Daoy (cell line): Measurements from ENCODE around the gene PTPRT. TPM values are rescaled to one million over a fixed set of nuclear protein-coding genes. Genes with fewer than 3 reads are reported as not detected.
"Not testable (repeated sequence)": the region's sequence is repeated elsewhere in the genome, so short reads cannot be mapped to it uniquely, and the experiment has no call there.

ENCODE experiments used
- DNase-seq: peaks from one replicate; pipeline ENCODE4 v3.0.0-alpha.2; 2015; ENCODE audit warnings: low read depth
- total RNA-seq: library from RNA; depleted of rRNA; stranded (reverse); fragments of >200 nt; shearing (Covaris generic); gene quantifications from 2 replicates; pipeline ENCODE4 v1.2.3, GENCODE V29; 2014

PTPRT gene
- total RNA-seq, 1 experiment from 2014 or later = not detected

DNA sequence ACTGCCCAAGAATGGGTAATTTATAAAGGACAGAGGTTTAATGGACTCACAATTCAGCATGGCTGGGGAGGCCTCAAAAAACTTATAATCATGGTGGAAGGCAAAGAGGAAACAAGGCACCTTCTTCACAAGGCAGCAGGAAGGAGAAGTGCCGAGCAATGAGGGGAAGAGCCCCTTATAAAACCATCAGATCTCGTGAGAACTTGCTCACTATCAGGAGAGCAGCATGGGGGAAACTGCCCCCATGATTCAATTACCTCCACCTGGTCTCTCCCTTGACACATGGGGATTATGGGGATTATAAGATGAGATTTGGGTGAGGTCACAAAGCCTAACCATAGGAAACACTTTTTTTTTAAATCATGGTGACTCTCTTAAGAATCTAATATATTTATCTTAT, 278.9 kb downstream of the PTPRT start:
- DNase-seq = not testable (repeated sequence)

DNA sequence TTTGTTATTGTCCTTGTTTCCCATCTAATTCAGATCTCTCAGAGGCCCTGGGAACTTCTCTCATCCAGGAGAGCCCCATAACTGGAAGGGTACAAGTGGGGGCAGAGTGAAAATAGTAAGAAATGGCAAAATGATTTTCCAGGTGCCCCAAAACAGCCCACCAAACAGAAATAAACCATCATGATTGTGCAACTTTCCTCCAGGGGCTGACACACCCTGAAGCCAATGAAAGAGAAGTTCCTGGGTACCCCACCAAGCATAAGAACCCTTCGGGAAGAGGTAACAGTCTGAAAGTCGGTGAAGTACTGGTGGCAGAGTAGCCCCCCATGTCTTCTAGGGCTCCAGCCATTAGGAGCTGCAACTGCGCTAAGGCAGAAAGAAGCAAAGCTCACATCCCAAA, 282.0 kb downstream of the PTPRT start:
- no peak for DNase-seq

DNA sequence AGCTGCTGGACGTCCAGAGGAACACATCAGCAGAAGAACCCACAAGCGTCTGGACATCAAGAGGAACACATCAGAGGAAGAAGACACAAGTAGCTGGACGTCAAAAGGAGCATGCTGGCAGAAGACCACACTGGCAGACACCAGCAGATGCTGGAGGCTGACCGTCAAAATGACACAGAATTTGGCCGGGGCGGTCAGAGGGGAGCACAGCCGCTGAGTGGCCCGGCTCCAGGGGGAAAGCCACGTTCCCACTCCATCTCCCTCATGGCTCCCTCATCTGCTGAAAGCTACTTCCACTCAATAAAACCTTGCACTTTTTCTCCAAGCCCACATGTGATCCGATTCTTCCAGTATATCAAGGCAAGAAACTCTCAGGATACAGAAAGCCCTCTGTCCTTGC, 283.6 kb downstream of the PTPRT start:
- DNase-seq = no peak

DNA sequence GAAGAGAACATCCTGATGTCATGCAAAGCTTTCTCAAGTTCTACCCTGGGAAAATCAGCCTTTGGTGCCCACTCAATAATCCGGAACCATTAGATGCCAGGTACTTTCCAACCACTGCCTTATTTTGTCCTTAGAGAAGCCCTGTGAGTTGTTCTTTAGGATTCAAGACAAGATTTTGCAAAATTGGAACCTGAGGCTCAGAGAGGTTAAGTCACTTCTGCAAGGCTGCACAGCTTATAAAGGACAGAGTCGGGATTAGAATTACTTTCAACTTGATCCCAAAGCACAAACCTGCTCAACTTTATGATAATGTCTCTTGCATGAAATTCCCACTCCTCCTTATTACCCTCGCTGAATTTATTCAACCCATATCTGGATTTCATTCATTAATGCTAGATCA, 287.2 kb downstream of the PTPRT start:
- no peak for DNase-seq

DNA sequence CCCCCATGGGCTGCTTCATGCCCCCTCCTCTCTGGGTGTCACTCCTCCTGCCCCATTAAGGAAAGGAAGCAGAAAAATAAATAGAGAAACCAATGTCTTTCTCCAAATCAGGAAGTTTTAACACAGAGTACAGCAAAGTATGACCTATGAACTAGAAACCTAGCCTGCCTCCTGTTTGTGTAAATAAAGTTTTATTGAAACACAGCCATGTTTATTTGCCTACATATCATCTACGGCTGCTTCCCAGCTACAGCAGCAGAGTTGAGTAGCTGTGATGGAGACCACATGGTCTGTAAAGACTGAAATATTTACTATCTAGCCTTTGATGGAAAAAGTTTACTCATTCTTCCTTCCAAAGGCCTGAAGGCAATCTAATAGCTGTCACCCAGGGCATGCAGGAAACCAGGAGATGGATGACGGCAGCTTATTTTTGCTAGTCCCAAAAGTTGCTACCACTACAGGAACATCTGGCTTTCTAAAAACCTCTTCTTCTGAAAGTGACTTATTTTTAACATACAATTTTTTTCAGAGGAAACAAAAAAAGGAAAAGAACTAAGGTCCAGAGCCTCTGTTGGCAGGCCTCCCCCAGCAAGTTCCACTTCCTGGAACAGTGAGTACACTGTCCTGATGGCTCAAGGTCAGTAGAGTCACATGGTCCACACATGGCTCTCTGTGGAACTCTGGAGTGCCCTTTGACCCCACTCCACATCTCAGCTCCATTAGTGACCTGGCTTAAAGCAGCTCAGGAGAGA, 287.8 kb downstream of the PTPRT start:
- DNase-seq = no peak

DNA sequence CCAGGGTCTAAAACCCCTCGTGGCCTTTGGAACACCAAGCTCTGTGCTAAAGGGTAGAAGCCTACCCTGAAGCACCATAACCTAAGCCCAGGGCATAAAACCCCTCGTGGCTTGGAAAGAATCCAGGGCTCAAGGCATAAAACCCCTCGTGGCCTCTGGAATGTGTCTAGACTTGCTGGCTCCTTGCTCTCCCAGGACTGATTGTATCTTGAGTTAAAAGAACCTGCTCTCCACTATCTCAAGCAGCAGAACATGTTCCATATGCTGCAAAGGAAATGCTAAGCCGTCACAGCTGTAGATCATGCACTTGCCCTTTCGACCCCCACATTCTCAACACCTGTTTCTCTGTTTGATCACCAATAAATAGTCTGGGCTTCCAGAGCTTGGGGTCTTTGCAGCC, 288.9 kb downstream of the PTPRT start:
- not testable (repeated sequence) for DNase-seq

DNA sequence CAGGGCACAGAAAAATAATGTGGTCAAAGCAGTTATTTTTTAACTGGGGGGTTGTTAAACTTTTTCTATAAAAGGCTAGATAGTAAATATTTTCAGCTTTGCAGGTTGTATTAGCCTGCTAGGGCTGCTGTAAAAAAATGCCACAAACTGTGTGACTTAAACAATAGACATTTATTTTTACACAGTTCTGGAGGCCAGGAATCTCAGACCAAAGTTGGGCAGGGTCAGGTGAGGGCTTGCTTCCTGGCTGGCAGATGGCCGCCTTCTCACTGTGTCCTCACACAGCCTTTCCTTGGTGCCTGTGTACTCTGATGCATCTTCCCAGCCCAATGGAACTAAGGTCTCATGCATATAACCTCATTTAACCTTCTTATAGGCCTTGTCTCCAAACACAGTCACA, 294.7 kb downstream of the PTPRT start:
- no peak for DNase-seq

DNA sequence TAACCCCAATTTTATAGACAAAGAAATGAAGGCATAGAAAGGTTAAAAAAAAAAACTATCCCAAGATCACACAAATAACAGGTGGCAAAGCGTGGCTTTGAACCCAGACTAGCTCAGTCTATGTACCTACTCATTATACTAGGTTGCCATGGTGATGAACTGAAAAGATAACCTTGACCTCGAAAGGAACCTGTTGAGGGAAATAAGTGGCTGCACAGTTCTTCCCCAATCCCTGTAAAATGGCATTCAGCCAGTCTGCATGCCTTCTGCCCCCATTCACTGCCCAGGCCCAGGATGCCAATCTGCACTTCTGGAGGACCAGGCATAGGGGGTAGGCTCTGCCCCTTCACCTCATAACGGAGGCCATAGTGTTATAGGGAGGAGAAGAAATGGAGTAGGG, 295.2 kb downstream of the PTPRT start:
- DNase-seq = no peak

DNA sequence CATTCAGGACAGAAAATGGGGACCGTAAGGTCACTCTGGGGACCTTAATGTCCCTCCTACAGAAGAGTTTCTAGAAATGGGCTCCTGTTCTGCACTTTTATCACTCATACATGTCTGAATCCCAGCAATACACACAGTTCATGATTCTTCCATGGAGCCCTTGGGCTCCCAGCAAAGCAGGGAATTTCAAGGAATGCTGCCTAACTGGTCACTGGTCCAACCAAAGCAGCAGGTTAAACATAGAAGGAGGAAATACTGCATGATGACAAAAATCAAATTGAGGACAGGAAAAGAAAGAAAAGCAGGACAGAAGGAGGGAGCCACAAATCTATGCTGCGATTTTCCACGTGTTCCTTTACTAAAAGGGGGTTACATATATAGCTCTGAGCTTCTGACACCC, 300.2 kb downstream of the PTPRT start:
- no peak for DNase-seq

DNA sequence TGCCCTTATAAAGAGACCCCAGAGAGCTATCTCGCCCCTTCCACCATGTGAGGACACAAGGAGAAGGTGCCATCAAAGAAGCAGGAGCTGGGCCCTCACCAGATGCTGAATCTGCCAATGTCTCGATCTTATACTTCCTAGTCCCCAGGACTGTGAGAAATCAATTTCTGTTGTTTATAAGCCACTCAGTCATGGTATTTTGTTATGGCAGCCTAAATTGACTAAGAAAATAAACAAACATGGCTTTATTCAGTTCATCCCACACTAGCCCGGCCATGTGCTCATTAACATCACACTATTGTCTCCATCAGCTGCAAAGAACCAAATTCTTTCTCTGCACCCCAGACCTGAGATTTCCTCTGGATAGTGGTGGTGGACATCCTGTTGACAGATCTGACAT, 302.4 kb downstream of the PTPRT start:
- DNase-seq = no peak

DNA sequence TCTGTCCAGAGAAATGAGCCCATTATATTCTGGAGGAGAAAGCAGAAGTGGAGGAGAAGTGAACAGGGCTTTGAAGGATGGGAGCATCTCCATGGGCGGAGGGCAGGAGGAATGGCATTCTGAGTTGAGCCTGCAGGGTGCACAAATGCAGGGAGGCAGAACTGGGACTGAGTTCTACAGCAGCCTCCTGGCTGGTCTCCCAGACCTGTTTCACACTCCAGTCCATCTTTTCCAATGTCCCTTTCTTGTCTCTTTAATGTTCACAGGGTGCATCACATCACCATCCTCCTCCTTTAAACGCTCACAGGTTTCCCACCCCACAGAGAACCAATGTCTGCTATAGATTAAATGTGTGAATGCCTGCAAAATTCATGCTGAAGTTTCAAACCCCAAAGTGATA, 302.9 kb downstream of the PTPRT start:
- DNase-seq = no peak

DNA sequence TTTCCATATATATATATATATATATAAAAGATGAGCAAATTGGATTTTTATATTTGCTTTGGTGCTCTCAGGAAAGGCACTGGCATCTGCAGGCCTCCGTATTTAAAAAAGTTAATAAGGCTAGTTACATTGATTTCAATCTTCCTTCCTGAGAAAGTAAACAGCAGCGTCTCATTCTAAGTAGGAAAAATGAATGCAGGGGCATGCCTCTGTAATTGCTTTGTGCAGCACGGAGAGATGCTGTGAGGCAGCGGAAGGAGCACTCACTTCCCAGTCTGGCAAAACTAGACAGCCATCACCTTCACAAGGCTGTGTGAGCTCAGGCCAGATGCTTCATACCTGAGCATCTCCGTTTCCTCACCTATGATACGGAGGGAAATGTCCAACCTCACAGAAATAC, 303.7 kb downstream of the PTPRT start:
- no peak for DNase-seq

DNA sequence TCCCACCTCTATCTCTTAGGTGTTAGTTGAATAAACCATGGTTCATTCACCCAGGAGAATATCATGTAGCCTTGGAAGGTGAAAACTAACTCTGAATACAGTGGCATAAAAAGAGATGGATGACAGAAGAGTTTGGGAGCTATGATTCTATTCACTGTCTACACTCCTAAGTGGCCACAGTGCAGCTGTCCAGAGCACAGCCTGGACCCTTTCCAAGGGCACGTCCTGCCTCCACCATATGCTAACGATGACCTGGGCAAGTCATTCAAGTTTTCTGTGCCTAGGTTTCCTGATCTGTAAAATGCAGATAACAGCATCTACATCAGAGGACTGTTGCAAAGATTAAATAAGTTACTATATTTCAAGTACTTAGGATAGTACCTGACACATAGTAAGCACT, 314.1 kb downstream of the PTPRT start:
- no peak for DNase-seq

DNA sequence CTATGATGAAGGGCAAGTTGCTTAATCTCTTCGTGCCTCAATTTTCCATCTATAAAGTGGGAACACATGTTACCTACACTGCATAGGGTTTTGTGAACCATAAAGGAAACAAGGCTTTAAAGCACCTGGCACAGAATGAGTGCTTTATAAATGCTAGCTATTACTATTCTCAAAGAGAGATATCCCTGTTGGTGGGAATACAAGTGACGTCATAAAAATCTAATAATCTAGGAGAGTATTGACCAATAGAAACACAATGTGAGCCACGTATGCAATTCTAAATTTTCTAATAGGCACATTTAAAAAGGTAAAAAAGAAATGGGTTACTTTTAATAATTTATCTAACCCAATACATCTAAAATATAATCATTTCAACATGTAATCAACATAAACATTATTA, 316.4 kb downstream of the PTPRT start:
- DNase-seq = no peak

DNA sequence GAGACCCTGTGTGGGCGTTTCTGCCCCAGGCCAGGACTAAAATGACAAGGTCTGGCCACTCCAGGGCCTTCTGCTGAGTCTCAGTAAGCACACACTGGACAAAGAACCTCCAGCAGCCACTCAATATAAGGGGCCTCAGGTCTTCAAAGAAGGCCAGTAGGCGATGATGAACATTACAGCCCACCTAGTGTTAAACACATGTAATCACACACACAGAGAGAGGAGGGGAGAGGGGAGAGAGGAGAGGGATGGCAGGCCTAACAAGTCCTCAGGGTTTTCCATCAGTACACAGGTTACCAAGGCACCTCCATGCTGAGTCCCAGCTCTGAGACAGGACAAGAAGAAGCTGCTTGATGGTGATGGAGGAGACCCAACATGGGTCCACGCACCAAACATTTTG, 325.6 kb downstream of the PTPRT start:
- DNase-seq = no peak

DNA sequence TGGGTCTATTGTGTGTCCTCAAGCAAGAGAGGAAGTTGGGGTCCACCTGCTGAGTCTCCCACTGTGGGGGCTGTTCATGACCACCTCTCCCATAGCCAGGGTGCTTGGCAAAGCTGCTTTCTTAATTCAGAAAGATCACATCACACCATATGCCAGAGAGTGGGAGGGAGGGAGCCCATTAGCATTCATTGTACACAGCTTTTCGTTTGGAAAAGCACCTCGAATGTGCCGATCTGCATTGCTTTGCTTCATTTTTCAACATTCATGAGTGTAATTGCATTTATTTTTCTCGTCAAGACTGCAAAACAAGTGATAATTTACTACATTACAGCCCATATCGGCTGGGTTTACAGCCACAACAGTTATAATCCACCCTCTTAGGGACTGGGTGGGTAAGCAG, 327.3 kb downstream of the PTPRT start:
- DNase-seq = no peak

DNA sequence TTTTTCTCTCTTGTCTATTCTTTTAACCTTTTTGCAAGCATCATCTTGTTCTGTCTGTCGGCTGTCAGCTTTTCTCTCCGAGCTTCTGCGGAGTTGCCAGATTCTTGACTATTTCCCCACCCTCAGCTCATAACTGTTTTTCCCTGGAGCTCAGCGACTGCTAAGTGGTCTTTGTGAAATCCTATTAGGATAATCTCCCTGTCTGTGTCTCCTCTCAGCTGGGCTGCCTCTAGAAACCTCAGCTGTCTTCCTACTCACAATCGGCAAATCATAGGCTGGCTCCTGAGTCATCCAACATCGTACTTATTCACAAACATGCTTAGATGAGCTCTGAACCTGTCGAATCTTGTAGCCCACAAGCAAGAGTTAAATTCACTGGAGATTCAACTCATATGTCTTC, 332.3 kb downstream of the PTPRT start:
- DNase-seq = no peak

DNA sequence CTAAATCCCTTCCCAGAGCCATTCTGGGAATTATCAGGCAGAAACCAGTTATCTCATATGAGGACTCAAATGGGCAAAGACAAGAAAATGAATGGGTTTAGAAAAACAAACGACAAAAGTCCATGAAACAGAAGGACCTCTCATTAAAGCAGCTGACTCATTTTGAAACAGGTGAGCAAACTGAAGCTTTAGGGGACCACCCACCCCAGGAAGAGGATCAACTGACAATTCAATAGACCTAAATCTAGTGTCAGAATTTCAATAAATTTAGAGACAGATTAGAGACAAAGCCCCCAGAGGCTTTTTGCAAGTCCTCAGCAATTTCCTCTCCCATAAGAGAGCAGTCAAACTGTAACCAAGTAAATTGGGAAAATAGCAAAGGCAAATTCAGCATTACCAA, 333.8 kb downstream of the PTPRT start:
- no peak for DNase-seq

DNA sequence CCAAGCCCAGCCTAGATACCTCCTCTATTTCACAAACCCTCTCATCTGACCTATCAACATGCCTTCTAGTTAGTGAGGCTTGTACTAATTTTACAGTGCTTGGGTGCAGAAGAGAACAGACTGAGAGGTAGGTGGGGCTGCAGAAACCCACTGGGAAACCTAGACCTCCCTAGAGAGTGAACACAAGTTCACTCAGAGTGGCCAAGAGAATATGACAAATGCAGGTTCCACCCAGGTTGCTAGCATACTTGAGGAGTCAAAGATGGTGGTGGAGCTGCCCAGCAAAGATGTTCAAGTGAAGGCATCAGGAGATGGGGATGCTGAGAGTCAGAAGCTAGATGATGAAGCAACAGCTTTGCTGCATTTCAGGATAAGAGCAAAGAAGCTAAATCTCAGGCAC, 337.0 kb downstream of the PTPRT start:
- no peak for DNase-seq

DNA sequence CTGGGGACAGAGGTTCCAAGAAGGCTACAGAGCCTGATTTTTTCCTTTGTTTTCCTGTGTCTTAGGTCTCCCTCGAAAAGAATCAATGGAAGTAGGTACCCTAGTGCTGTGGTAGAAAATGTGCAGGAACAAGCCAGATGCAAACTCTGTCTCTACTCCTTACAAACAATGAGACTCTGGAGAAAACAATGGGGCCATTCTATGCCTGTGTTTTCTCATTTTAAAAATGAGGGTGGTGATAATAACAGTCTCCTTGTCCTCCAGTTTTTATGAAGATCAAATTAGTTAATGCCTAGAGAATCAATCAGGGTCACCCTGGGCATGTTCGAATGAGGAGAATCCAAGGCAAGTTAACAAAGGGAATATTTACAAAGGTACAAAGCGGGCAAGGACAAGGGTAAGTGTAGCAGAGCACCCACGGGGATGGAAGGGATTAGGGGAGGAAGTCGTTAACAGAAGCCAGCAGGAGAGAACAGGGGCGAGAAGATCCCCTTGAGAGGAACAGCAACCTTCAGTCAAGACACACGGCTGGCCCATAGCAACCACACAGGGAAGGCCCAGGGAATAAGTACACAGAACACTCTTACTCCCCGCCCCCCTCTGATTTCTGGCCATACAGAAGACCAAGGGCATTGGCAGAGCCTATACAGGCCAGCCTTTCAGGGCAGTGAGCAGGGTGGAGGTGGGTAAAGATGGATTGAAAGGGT, 342.8 kb downstream of the PTPRT start:
- DNase-seq = no peak

DNA sequence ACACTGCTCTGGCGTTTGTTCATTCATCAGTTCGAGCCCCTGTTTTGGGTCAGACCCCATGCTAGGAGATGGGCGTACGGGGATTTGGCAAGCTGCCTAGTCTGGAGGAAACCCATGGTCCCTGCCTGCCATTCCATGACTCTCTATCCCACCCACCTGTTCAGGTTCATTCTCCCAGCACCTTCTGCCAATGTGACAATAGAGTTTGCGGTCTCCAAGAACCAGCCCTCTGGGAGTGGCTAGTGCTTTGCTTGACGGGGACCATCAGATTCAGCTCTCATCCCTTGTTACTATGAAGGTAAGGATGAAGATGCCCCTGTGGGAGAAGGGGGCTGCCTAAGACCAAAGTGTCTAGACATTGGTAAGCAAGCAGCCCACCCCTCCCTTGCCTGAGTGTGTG, 345.0 kb downstream of the PTPRT start:
- DNase-seq = no peak

DNA sequence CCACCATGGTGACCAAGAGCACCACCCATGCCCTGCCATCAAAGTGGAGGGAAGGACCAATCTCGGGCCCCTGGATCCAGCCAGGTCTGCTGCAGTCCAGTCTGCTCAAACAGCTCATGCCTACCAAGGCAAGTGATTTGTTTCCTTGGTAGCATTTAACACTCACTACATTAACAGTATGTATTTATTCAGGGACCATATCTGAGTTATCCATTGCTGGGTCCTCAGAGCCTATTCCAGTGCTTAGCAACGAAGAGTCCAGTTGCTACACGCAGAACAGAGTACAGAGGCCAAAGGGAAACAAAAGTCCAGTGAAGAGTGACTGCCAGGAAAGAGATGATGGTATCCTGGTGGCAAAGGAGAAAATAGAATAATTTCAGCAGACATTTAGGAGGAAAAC, 352.2 kb downstream of the PTPRT start:
- no peak for DNase-seq

DNA sequence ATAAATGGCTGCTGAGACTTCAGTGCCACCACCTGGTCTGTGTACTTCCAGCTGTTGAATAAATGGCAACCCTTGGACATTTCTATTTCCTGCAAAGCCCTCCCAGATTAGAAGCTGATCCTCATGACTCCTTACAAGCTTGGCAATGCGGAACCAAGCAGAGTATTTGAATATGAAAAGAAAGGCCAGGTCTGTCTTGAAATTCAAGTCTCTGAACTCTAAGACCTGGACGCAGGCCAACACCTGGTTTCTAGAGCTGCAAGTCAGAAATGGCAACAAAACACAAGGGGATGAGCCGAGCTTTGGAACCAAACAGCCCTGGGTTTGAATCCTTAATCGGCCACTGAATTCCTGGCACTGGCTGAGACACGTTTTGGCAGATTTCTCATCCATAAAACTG, 353.4 kb downstream of the PTPRT start:
- no peak for DNase-seq

DNA sequence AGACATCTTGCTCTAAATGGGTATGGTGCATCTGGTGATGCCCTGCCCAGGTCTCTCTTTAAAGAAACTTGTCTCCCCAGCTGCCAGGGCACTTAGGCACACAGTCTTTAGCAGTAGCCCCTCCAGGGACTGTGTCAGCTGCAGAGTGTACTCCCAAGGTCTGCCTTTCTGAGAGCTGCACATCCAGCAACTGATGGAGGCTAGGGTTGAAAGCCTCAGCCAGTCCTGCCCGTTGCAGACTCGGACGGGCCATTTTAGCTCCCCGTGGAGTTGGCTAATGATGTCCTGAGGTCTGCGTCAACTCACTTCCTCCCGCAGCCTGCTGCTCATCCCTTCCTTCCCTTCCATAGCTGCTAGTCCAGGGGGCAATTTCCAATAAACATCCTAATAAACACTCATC, 381.8 kb downstream of the PTPRT start:
- DNase-seq = no peak
